Skeletal muscle satellite cell (primary cell): ENCODE data around the gene POM121L2.

ENCODE experiments used
- H3K27me3 ChIP-seq: 2 replicates; pipeline ENCODE4 v1.7.0; 2013; ENCODE audit warnings: low read length; ENCODE audit not compliant: control insufficient read depth, insufficient read depth
- H3K36me3 ChIP-seq: 2 replicates; pipeline ENCODE4 v1.7.0; 2013; ENCODE audit warnings: mild to moderate bottlenecking, control low read depth, low read length; ENCODE audit not compliant: insufficient read depth
- H3K4me1 ChIP-seq: 2 replicates; pipeline ENCODE4 v1.7.0; 2013; ENCODE audit warnings: low read length; ENCODE audit not compliant: control insufficient read depth, insufficient read depth
- H3K4me2 ChIP-seq: 2 replicates; pipeline ENCODE4 v1.7.0; 2013; ENCODE audit warnings: mild to moderate bottlenecking, low read length
- H3K4me3 ChIP-seq: 2 replicates; pipeline ENCODE4 v1.7.0; 2013; ENCODE audit warnings: low read length
- H3K9ac ChIP-seq: 2 replicates; pipeline ENCODE4 v1.7.0; 2013; ENCODE audit warnings: mild to moderate bottlenecking, low read depth, low read length, moderate library complexity
- H3K9me3 ChIP-seq: replicated peaks from 2 replicates; pipeline ENCODE4 v1.7.0; 2013; ENCODE audit warnings: mild to moderate bottlenecking, control low read depth, low read length

The POM121L2 gene

DNA sequence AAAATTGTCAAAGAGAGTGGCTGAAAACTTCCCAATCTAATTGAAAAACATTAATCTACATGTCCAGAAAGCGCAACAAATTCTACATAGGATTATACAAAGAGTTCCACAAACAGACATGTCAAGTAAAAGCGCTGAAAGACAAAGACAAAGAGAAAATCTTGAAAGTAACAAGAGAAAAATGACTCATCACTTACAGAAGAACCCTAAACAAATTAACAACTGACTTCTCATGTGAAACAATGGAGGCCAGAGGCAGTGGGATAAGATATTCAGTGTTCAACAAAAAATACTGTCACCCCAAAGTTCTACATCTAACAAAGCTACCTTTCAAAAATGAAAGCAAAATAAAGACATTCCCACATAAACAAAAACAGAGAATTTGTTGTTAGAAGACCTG is 2.0 kb upstream of the POM121L2 start:
- Histone ChIP-seq H3K4me1 (peaks cover 3% of the 10 kb centered on the region), H3K27me3 (peaks cover 15% of the 10 kb centered on the region), H3K9me3 (no peaks in the 10 kb centered on the region), H3K4me3 (no peak overlapping the region), H3K36me3 (no peaks in the 10 kb centered on the region), H3K4me2 (no peak overlapping the region), H3K9ac (no peak overlapping the region)

DNA sequence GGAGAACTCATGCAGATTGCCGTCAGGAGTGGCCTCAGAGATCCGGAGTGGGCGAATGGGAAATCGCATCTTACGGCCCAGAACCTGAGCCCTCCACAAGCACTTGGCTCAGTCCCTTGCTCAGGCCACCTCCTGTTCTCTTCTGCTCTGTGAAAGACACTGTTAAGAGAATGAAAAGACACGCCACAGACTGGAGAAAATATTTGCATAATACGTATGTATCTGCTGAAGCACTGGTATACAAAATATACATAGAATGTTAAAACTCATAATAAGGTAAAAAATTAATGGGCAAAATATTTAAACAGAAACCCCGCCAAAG is 838 bp upstream of the POM121L2 start:
- Histone ChIP-seq H3K4me1 (peaks cover 3% of the 10 kb centered on the region), H3K4me2 (peak overlapping the region; percentile 92), H3K27me3 (peaks cover 15% of the 10 kb centered on the region), H3K9me3 (no peaks in the 10 kb centered on the region), H3K36me3 (no peaks in the 10 kb centered on the region), H3K9ac (no peak overlapping the region), H3K4me3 (peak overlapping the region; percentile 70)

DNA sequence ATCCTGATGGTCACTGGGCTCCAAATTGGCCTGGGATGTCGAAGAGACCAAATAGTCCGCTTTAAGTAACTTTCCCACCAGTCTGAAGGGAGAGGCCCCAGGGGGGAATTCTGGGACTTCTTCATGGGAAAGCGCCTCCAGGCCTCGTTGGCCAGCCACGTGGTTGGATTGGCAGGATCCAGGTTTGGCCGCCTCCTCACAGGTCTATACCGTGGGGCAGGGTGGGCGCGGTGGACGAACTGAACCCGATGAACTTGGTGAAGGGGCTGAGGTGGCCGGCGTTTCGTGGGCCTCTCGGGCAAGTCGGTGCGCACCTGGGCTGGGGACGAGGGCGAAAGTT is 297 bp downstream of the POM121L2 start:
- Histone ChIP-seq H3K4me3 (peak overlapping the region; percentile 70), H3K36me3 (no peaks in the 10 kb centered on the region), H3K4me1 (peaks cover 3% of the 10 kb centered on the region), H3K9me3 (no peaks in the 10 kb centered on the region), H3K27me3 (peaks cover 15% of the 10 kb centered on the region), H3K9ac (no peak overlapping the region), H3K4me2 (peak overlapping the region; percentile 92)

DNA sequence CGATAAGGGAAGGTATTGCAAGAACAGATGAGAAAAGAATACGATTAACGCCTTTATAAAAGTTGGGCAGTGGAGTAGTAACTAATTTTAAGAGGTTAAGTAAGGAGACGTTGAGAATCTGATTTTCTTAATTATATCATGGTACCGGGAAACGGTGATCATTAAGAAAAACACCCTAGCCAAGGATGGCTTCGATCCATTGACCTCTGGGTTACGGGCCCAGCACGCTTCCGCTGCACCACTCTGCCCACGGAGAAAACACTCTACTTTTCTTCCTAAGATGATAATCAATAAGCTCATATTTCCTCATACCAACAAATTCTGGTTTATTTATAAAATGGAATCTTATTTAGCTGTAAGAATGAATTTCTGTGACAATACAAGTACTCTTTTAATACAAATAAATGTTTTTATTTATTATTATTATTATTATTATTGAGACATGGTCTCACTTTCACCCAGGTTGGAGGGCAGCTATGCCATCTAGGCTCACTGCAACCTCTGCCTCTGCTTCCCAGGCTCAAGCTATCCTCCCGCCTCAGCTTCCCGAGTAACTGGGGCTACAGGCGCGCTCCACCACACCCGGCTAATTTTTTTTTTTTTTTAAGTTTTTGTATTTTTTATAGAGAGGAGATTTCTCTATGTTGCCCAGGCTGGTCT is 8.3 kb downstream of the POM121L2 start:
- Histone ChIP-seq H3K4me2 (no peak overlapping the region), H3K4me3 (no peak overlapping the region), H3K4me1 (no peaks in the 10 kb centered on the region), H3K27me3 (no peaks in the 10 kb centered on the region), H3K9ac (no peak overlapping the region), H3K9me3 (no peaks in the 10 kb centered on the region), H3K36me3 (no peaks in the 10 kb centered on the region)

DNA sequence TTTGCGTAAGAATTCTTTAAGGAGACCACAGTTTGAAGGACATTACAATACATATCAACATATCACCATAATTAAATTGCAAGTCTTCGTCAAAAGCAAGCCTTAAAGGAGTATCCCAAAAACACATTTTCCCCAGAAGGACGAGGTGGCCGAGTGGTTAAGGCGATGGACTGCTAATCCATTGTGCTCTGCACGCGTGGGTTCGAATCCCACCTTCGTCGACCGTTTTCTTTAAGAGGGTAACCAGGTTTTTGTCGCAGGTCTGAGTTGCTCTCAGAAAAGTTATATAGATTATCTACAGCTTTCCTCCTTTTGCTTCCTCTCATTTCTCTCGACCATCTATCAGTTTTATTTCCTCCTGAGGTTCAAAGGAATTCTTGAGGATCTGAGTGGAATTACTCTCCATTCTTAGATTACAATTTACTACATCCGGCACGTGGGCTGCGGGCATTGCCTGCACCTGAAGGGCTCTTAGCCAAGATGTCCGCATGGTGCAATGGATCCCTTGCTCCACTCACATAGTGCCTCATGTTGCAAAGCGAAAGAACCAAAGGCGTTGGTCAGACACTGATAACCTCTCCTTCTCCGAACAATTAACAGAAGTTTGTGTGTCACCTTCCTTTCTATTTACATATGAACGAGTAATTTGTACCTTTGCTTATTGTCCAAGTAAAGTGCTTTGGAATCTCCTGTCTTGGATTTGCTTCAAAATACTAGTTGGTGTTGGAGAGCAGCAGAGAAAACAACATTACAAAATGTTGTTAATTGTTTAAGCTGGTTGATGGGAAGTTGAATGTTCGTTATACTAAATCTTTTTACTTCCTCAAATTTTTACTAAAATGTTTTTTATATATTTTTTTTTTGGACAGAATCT is 14.0 kb downstream of the POM121L2 start:
- H3K27me3 ChIP-seq = peaks cover 9% of the 10 kb centered on the region
- H3K4me2 ChIP-seq = peak overlapping the region; percentile 86
- H3K36me3 ChIP-seq = no peaks in the 10 kb centered on the region
- peak overlapping the region; percentile 17 for H3K4me3 ChIP-seq
- no peaks in the 10 kb centered on the region for H3K4me1 ChIP-seq
- no peak overlapping the region for H3K9ac ChIP-seq
- H3K9me3 ChIP-seq = no peaks in the 10 kb centered on the region

DNA sequence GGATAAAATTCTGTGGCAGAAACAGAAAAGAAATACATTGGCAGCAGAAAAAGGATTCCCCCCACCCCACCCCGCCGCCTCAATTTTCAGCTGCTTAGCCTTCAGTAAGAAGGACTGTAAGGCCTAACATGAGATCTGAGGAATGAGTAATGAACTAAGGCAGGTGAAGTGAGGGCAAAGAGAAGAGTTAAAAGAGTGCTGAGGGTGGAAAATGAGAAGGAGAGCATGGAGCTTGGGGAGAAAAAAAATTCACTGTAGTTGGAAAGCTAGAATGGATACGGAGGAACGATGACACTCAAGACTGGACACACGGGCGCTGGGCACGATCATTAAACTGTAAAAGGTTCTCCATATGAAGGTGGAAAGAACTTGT is 14.6 kb downstream of the POM121L2 start:
- no peaks in the 10 kb centered on the region for H3K4me1 ChIP-seq
- peaks cover 9% of the 10 kb centered on the region for H3K27me3 ChIP-seq
- peak overlapping the region; percentile 17 for H3K4me3 ChIP-seq
- no peak overlapping the region for H3K9ac ChIP-seq
- H3K36me3 ChIP-seq = no peaks in the 10 kb centered on the region
- H3K9me3 ChIP-seq = no peaks in the 10 kb centered on the region
- H3K4me2 ChIP-seq = peak overlapping the region; percentile 86

DNA sequence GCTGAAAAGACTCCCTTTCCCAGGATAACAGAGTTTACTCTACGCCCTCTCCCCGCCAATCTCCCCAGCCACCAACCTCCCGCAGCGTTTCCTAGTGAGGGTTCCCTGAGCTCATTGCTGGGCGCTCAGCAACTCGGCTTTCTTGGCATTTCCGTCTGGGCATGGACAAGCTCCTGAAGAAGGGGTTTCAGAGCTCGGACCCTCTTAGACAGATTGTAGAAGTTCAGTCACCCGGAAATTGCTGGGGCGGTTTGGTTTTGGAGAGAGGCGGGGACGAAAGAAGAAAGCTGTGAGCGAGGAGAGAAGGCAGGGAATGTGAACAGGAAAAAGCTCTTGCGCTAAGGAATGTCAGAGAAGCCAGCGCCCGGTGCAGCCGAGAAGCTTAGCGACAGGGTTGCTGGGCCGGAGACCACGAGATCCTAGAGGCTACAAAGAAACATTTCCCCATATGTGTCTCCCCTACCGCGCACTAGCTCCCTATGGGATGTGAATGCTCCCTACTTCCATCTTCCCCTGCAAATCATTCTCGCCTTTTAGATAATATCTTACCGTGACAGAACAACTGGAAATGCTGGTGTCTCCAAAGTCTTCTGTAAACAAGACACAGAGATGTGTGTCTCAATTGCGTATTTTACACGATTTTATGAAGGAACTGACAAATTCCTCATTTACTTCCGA is 15.8 kb downstream of the POM121L2 start:
- no peaks in the 10 kb centered on the region for H3K4me1 ChIP-seq
- H3K27me3 ChIP-seq = peaks cover 13% of the 10 kb centered on the region
- H3K9ac ChIP-seq = no peak overlapping the region
- H3K9me3 ChIP-seq = no peaks in the 10 kb centered on the region
- peak overlapping the region; percentile 70 for H3K4me3 ChIP-seq
- peak overlapping the region; percentile 86 for H3K4me2 ChIP-seq
- H3K36me3 ChIP-seq = no peaks in the 10 kb centered on the region

DNA sequence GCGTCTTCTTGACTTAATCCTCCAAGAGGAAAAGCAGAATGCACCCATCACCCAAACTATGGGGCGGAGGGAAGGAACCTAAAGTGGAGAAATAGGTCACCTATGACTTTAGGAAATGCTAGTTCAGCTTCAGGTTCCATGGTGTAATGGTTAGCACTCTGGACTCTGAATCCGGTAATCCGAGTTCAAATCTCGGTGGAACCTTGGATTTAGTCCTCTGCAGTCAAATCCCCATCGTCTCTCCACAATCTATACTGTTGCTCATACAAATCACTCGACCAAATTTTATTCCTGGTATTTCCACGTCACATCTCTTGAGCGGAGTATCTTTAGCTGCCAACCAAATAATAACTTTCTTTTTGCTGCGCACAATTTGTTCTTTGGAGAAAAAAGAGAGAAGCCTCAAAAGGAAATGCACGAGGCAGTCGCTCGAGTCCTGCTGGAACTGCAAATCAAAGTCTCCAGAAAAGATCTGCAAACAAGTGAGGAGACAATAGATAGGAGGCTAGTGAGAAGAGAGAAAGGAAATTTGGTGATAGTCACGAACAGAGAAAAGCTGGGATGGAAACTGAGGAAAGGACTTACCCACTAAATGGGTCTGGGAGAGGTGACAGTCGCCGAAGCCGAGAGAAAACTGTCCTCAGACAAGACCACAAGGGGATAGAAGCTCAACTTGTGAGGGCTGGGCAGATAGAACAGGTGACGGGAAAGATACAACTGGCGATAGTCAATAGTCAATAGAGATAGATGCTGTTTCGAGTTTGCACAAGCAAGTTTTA is 16.6 kb downstream of the POM121L2 start:
- H3K36me3 ChIP-seq = no peaks in the 10 kb centered on the region
- H3K27me3 ChIP-seq = peaks cover 20% of the 10 kb centered on the region
- H3K9me3 ChIP-seq = no peaks in the 10 kb centered on the region
- no peaks in the 10 kb centered on the region for H3K4me1 ChIP-seq
- H3K4me2 ChIP-seq = peak overlapping the region; percentile 86
- H3K4me3 ChIP-seq = peak overlapping the region; percentile 70
- H3K9ac ChIP-seq = no peak overlapping the region

DNA sequence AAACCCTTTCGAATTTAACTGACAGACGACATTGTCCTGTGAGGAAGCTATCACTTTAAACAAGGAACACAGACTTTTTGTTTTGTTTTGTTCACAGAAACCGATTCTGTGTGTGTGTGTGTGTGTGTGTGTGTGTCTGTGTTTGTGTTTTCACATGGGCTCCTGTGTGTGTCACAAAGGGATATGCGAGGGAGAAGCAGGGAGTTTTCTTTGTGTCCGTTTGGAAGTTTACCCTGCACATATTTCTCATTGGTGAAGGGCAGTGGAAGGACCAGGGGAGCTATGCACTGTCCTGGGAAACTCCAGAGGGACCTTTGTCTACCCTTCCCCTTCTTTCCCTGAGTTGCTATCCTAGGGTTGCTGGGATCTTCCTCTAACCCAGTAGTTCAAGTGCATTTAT is 17.7 kb downstream of the POM121L2 start:
- Histone ChIP-seq H3K27me3 (peaks cover 28% of the 10 kb centered on the region), H3K9me3 (no peaks in the 10 kb centered on the region), H3K4me2 (no peak overlapping the region), H3K9ac (no peak overlapping the region), H3K4me1 (no peaks in the 10 kb centered on the region), H3K36me3 (no peaks in the 10 kb centered on the region), H3K4me3 (no peak overlapping the region)

DNA sequence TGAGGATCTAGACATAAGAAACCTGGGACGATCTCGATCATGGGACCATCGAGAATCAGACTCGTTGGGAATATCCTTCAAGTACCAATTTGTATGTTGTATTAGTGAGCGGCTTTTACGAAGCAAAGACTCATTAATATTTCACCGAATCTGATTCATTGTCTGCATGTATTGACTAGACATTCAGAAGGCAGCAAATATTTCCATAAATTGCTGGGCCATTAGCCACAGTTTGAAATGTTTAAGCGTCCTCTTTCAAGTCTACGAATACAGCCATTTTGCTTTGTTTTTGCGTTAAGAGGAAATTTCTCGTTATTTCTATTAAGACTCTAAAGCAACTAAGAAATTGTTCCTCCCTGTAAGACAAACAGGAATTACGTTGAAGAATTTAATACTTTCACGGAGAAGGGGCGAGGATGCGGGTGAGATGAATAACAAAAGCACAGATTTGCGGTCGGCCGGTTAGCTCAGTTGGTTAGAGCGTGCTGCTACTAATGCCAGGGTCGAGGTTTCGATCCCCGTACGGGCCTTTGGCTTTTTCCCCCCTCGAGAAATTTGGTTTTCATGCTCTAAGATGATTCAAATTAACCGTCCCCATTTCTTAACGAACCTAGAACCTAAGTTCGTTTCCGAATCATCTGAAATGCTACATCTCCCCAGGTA is 18.5 kb downstream of the POM121L2 start:
- Histone ChIP-seq H3K4me2 (peak overlapping the region; percentile 8), H3K9me3 (no peaks in the 10 kb centered on the region), H3K4me1 (no peaks in the 10 kb centered on the region), H3K4me3 (peak overlapping the region; percentile 31), H3K9ac (no peak overlapping the region), H3K27me3 (peaks cover 37% of the 10 kb centered on the region), H3K36me3 (no peaks in the 10 kb centered on the region)

DNA sequence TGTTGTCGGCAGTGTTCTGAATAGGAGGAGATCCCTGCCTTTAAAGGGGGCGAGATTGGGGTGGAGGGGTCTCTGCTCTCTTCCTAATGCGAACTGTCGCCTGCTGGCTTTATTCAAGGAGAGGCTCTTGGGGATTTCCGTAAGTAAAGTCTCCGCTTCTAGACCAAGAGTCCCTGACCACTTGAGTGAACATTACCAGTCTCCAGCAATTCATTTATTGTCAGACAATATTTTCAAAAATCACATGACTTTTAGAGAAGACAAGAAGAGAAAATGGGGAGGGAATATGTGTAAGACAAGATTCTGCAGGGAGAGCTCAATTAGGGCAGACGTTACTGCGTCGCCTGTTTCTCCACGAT is 21.2 kb downstream of the POM121L2 start:
- Histone ChIP-seq H3K36me3 (no peaks in the 10 kb centered on the region), H3K4me1 (no peaks in the 10 kb centered on the region), H3K9ac (no peak overlapping the region), H3K4me2 (no peak overlapping the region), H3K27me3 (peaks cover 41% of the 10 kb centered on the region), H3K9me3 (no peaks in the 10 kb centered on the region), H3K4me3 (no peak overlapping the region)
